H1 (cell line): ENCODE results near the gene SMCHD1. TPM values are rescaled to one million over a fixed set of nuclear protein-coding genes. Genes with fewer than 3 reads are reported as not detected.

Experiments used
- CTCF ChIA-PET: fragments of 300-600 bp; sonication (Branson Sonifier 250); formaldehyde crosslinking; loops from one replicate; lab custom pipeline; 2021; ENCODE audit not compliant: partially characterized antibody; lab: Charles Lee
- POLR2A ChIA-PET: fragments of 300-600 bp; sonication (Branson Sonifier 250); formaldehyde crosslinking; loops from one replicate; lab custom pipeline; 2021; ENCODE audit warnings: inconsistent platforms; ENCODE audit not compliant: partially characterized antibody; lab: Charles Lee
- DNase-seq, 2 experiments: peaks; one replicate each; pipeline versions ENCODE4 v3.0.0 to v3.0.0-alpha.2; 2010 to 2022; ENCODE audit warnings: low spot score in 2 of 2, low read depth in 1 of 2, mixed read lengths in 1 of 2
- FAIRE-seq: peaks from 2 replicates; lab custom pipeline; 2011; peaks lifted over from hg19 to GRCh38; lab: Jason Lieb, UNC
- H2AFZ ChIP-seq: 2 replicates; pipeline ENCODE4 v1.8.1; 2012; ENCODE audit warnings: low read length, inconsistent platforms
- H2AK5ac ChIP-seq: 2 replicates; pipeline ENCODE4 v1.6.1; 2013; ENCODE audit warnings: low read depth, low read length
- H2BK120ac ChIP-seq: replicated peaks from 2 replicates; pipeline ENCODE3; 2013; ENCODE audit warnings: low read depth, low read length, inconsistent platforms
- H2BK12ac ChIP-seq: 2 replicates; pipeline ENCODE4 v1.6.1; 2013; ENCODE audit warnings: low read depth, low read length
- H2BK15ac ChIP-seq: 2 replicates; pipeline ENCODE4 v1.6.1; 2013; ENCODE audit warnings: low read length
- H2BK20ac ChIP-seq: 2 replicates; pipeline ENCODE4 v1.6.1; 2013; ENCODE audit warnings: low read length
- H2BK5ac ChIP-seq: 2 replicates; pipeline ENCODE4 v1.6.1; 2013; ENCODE audit warnings: low read depth, low read length
- H3K14ac ChIP-seq: 2 replicates; pipeline ENCODE4 v1.6.1; 2013; ENCODE audit warnings: inconsistent platforms; ENCODE audit not compliant: insufficient read length
- H3K18ac ChIP-seq: 2 replicates; pipeline ENCODE4 v1.6.1; 2013; ENCODE audit warnings: low read length; ENCODE audit errors: extremely low read depth
- H3K23ac ChIP-seq: 2 replicates; pipeline ENCODE4 v1.6.1; 2013; ENCODE audit warnings: inconsistent platforms; ENCODE audit not compliant: insufficient read length
- H3K23me2 ChIP-seq: 2 replicates; pipeline ENCODE4 v1.6.1; 2013; ENCODE audit warnings: low read depth, low read length
- H3K27ac ChIP-seq: 2 replicates; pipeline ENCODE4 v1.6.1; 2011; ENCODE audit warnings: low read depth, low read length, inconsistent platforms
- H3K27me3 ChIP-seq, 4 experiments: replicated peaks in 1 of 4; 1 replicate in 1 of 4; 2 replicates in 3 of 4; pipeline versions ENCODE4 v1.6.1 to v1.8.1; 2011 to 2013; ENCODE audit warnings: low read length in 3 of 4, mild to moderate bottlenecking in 3 of 4, inconsistent platforms in 2 of 4, mixed read lengths in 2 of 4, moderate library complexity in 1 of 4; ENCODE audit not compliant: control insufficient read depth in 3 of 4, insufficient read depth in 3 of 4; ENCODE audit errors: extremely low read depth in 1 of 4
- H3K36me3 ChIP-seq, 4 experiments: 2 replicates each; pipeline versions ENCODE4 v1.6.1 to v1.8.1; 2011 to 2013; ENCODE audit warnings: mild to moderate bottlenecking in 4 of 4, low read length in 3 of 4, moderate library complexity in 2 of 4, control low read depth in 1 of 4, inconsistent platforms in 1 of 4; ENCODE audit not compliant: insufficient read depth in 4 of 4, control insufficient read depth in 2 of 4
- H3K4ac ChIP-seq: replicated peaks from 2 replicates; pipeline ENCODE3; 2013; ENCODE audit warnings: low read length, low read depth, mixed read lengths, inconsistent platforms; ENCODE audit not compliant: insufficient read length
- H3K4me1 ChIP-seq, 4 experiments: replicated peaks in 1 of 4; 1 replicate in 1 of 4; 2 replicates in 3 of 4; pipeline versions ENCODE4 v1.6.1 to v1.8.1; 2011 to 2013; ENCODE audit warnings: low read length in 3 of 4, inconsistent platforms in 2 of 4, mixed read lengths in 1 of 4; ENCODE audit not compliant: insufficient read depth in 4 of 4, control insufficient read depth in 3 of 4
- H3K4me2 ChIP-seq, 2 experiments: 2 replicates each; pipeline versions ENCODE4 v1.6.1 to v1.8.1; 2011 to 2013; ENCODE audit warnings: low read depth in 2 of 2, low read length in 2 of 2, control low read depth in 1 of 2, inconsistent platforms in 1 of 2, mild to moderate bottlenecking in 1 of 2; ENCODE audit not compliant: insufficient read depth in 1 of 2
- H3K4me3 ChIP-seq, 4 experiments: fragments of 200-600, 300-600 bp in 1 of 4; sonication (generic), shearing (Covaris generic), sonication (Bioruptor Twin) in 1 of 4; 2 replicates each; pipeline versions ENCODE4 v1.5.1 to v1.8.1; 2011 to 2016; ENCODE audit warnings: low read length in 4 of 4, low read depth in 3 of 4, control low read depth in 2 of 4, inconsistent platforms in 2 of 4, mild to moderate bottlenecking in 2 of 4, mixed read lengths in 1 of 4, moderate library complexity in 1 of 4; ENCODE audit not compliant: insufficient read depth in 2 of 4; ENCODE audit errors: extremely low read depth in 1 of 4
- H3K56ac ChIP-seq: replicated peaks from 2 replicates; pipeline ENCODE3; 2013; ENCODE audit warnings: low read depth, mild to moderate bottlenecking, mixed read lengths, low read length, inconsistent platforms; ENCODE audit not compliant: insufficient read length
- H3K79me1 ChIP-seq: 2 replicates; pipeline ENCODE4 v1.6.1; 2013; ENCODE audit warnings: low read depth, low read length, control low read depth
- H3K79me2 ChIP-seq, 2 experiments: 2 replicates each; pipeline versions ENCODE4 v1.6.1 to v1.8.1; 2012 to 2013; ENCODE audit warnings: low read length in 2 of 2, mild to moderate bottlenecking in 2 of 2, inconsistent platforms in 1 of 2; ENCODE audit not compliant: insufficient read depth in 2 of 2, control insufficient read depth in 1 of 2
- H3K9ac ChIP-seq, 4 experiments: replicated peaks in 1 of 4; 1 replicate in 1 of 4; 2 replicates in 3 of 4; pipeline versions ENCODE4 v1.6.1 to v1.8.1; 2011 to 2013; ENCODE audit warnings: low read depth in 3 of 4, low read length in 3 of 4, control low read depth in 2 of 4, mild to moderate bottlenecking in 2 of 4, moderate library complexity in 2 of 4, inconsistent platforms in 1 of 4; ENCODE audit errors: extremely low read depth in 1 of 4
- H3K9me3 ChIP-seq, 2 experiments: 2 replicates each; pipeline versions ENCODE4 v1.6.1 to v1.8.1; 2012 to 2013; ENCODE audit warnings: mild to moderate bottlenecking in 2 of 2, moderate library complexity in 2 of 2, control low read depth in 1 of 2, inconsistent platforms in 1 of 2, low read depth in 1 of 2, low read length in 1 of 2, mixed read lengths in 1 of 2; ENCODE audit not compliant: insufficient read depth in 2 of 2
- H4K20me1 ChIP-seq, 2 experiments: replicated peaks in 1 of 2; 2 replicates each; pipeline versions ENCODE3 to v1.8.1; 2011 to 2013; ENCODE audit warnings: inconsistent platforms in 2 of 2, low read length in 2 of 2, mild to moderate bottlenecking in 1 of 2; ENCODE audit not compliant: insufficient read depth in 2 of 2, control insufficient read depth in 1 of 2
- H4K5ac ChIP-seq: 2 replicates; pipeline ENCODE4 v1.6.1; 2013; ENCODE audit warnings: low read length, low read depth, mixed read lengths, inconsistent platforms; ENCODE audit not compliant: insufficient read length
- H4K8ac ChIP-seq: 2 replicates; pipeline ENCODE4 v1.8.0; 2013; ENCODE audit warnings: mild to moderate bottlenecking, moderate library complexity, low read length, inconsistent platforms; ENCODE audit not compliant: insufficient read depth; ENCODE audit errors: extremely low read depth
- H4K91ac ChIP-seq: replicated peaks from 2 replicates; pipeline ENCODE3; 2013; ENCODE audit warnings: low read length, mixed read lengths, inconsistent platforms; ENCODE audit not compliant: insufficient read length
- ASH2L ChIP-seq: fragments of 200-600, 300-600 bp; sonication (generic); IDR thresholded peaks from one replicate; pipeline ENCODE4 v1.7.1; 2017; ENCODE audit warnings: low read length
- BCL11A ChIP-seq, 2 experiments: IDR thresholded peaks; one replicate each; pipeline ENCODE4 v1.6.1; 2011; ENCODE audit warnings: low read depth in 2 of 2, low read length in 2 of 2, mild to moderate bottlenecking in 2 of 2
- GABPA ChIP-seq: IDR thresholded peaks from 2 replicates; pipeline ENCODE4 v1.6.1; 2011; ENCODE audit warnings: mild to moderate bottlenecking, low read length, moderate library complexity, borderline replicate concordance; ENCODE audit not compliant: insufficient read depth
- JUND ChIP-seq: IDR thresholded peaks from 2 replicates; pipeline ENCODE4 v1.6.1; 2011; ENCODE audit warnings: mild to moderate bottlenecking, improper control_type of control experiment, low read length
- ZNF274 ChIP-seq: IDR thresholded peaks from 2 replicates; pipeline ENCODE4 v1.7.0; 2012; ENCODE audit warnings: low read length, borderline replicate concordance; ENCODE audit errors: extremely low read depth
- WGBS, 2 experiments: shearing (Covaris generic) in 1 of 2; methylation state at CpG; one replicate each; pipeline versions ENCODE4 v1.1.6 to v1.1.7; 2013 to 2015; ENCODE audit warnings: low lambda C conversion rate in 2 of 2, mixed read lengths in 2 of 2, inconsistent platforms in 1 of 2, low coverage in 1 of 2, missing lambda C conversion rate in 1 of 2; ENCODE audit not compliant: insufficient replicate concordance in 2 of 2, insufficient coverage in 1 of 2, insufficient read length in 1 of 2; ENCODE audit errors: extremely low coverage in 1 of 2, missing lambda C conversion rate in 1 of 2; 5-methylcytosine and 5-hydroxymethylcytosine counted together
- polyA plus RNA-seq, 7 experiments: library from polyadenylated mRNA; depleted of rRNA in 3 of 7; stranded (reverse) in 5 of 7; unstranded in 2 of 7; fragments of >200 nt in 5 of 7; fragments of 200-250 nt in 2 of 7; gene quantifications; 1 replicate in 5 of 7; 2 replicates in 1 of 7; 4 replicates in 1 of 7; pipeline versions ENCODE4 v1.2.1 to v1.2.3, GENCODE V29; 2011 to 2013; ENCODE audit warnings: missing spikeins in 2 of 7, mixed read lengths in 2 of 7
- total RNA-seq: library from RNA; stranded (reverse); fragmentation: NEBNext Ultra II Directional; extraction: Animal tissue kit (Norgen Biotek cat#: 25700); gene quantifications from 2 replicates; pipeline ENCODE4 v1.2.1, GENCODE V29; 2021

Gene SMCHD1
- total and polyA plus RNA-seq, 2 of the 8 experiments (the other 6 are each of a cell fraction or from before 2014, with no cell fraction given): 9.3 to 32.0 TPM

DNA sequence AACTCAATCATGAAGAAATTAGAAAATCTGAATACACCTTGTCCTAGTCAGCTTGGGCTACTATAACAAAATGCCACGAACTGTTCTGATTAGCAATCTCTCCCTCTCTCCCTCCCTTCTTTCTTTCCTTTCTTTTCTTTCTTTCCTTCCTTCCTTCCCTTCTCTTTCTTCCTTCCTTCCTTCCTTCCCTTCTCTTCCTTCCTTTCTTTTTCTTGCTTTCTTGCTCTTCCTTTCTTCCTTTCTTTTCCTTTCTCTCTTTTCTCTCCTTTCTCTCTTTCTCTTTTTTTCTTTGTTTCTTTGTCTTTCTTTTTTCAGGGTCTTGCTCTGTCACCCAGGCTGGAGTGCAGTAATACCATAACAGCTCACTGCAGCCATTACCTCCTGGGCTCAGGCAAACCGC is 167.7 kb downstream of the SMCHD1 start:
- POLR2A ChIA-PET: no interaction called here
- Histone ChIP-seq H3K36me3 (no peaks in the 10 kb centered on the region), H3K27ac (no peak overlapping the region), H2AFZ (no peak overlapping the region; the same call in 1 of the 2 replicates), H4K91ac (no peak overlapping the region), H3K56ac (no peak overlapping the region), H4K5ac (no peak overlapping the region), H2BK15ac (no peak overlapping the region), H3K9ac (no peak overlapping the region), H3K27me3 (no peaks in the 10 kb centered on the region), H2BK120ac (no peak overlapping the region), H4K8ac (no peak overlapping the region), H3K4ac (no peak overlapping the region), H2BK20ac (no peak overlapping the region), H3K4me2 (no peak overlapping the region), H3K4me3 (no peak overlapping the region), H2BK5ac (no peak overlapping the region), H3K23me2 (no peaks in the 10 kb centered on the region), H3K79me2 (no peaks in the 10 kb centered on the region), H2BK12ac (no peak overlapping the region), H3K9me3 (no peaks in the 10 kb centered on the region), H3K18ac (no peak overlapping the region)
- no peak for FAIRE-seq
- TF ChIP-seq JUND: no peak
- no peak for TF ChIP-seq ZNF274
- no peak for TF ChIP-seq BCL11A (IDR thresholded peaks at IDR 0.05; ENCODE audit: low read depth in 2 of 2, low read length in 2 of 2)
- TF ChIP-seq ASH2L: no peak
- no peak for TF ChIP-seq GABPA
- TF ChIP-seq, all 59 proteins: peak for 0
- Histone ChIP-seq H4K20me1 (no peaks in the 10 kb centered on the region), H3K4me1 (no peaks in the 10 kb centered on the region), H2AK5ac (no peak overlapping the region), H3K23ac (no peak overlapping the region), H3K79me1 (no peaks in the 10 kb centered on the region), H3K14ac (no peak overlapping the region)
- CTCF ChIA-PET: no interaction called here
- DNase-seq: no peak
- WGBS, 2 experiments: 65% methylated on average over 2 of the region's 2 CpGs; no CpG with 5 or more reads in 1 of the 2 experiments
